GM21529 (cell line): ENCODE measurements around the gene ADCY10.
"Not testable (repeated sequence)": the region's sequence is repeated elsewhere in the genome, so short reads cannot be mapped to it uniquely, and the experiment has no call there.

Experiments
- ATAC-seq: cut with Tn5 transposase; IDR thresholded peaks from one replicate; pipeline ENCODE4 v1.9.1; 2021; ENCODE audit not compliant: unreplicated experiment

Gene ADCY10

GRCh38 chr1:167862432-167863076, 51.4 kb downstream of the ADCY10 start:
- no peak for ATAC-seq

DNA sequence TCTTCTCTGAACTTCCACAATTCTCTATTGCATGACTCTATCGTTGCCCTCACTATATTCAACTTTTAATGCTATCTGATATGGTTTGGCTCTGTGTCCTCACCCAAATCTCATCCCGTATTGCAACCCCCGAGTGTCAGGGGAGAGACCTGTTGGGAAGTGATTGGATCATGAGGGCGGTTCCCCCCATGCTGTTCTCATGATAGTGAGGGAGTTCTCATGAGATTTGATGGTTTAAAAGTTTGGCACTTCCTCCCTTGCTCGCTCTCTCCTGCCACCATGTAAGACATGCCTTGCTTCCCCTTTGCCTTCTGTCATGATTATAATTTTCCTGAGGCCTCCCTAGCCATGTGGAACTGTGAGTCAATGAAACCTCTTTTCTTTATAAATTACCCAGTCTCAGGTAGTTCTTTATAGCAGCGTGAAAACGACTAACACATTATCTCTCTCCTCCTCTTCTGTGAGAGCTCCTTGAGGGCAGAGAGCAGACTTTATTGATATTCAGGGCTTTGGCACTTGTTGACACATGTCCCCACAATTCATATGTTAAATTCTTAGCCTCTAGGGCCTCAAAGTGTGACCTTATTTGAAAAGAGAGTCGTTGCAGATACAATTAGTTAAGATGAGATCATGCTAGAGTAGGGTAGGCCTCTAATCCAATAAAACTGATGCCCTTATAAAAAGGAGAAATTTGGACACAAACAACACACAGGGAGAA, 52.1 kb downstream of the ADCY10 start:
- no peak for ATAC-seq

DNA sequence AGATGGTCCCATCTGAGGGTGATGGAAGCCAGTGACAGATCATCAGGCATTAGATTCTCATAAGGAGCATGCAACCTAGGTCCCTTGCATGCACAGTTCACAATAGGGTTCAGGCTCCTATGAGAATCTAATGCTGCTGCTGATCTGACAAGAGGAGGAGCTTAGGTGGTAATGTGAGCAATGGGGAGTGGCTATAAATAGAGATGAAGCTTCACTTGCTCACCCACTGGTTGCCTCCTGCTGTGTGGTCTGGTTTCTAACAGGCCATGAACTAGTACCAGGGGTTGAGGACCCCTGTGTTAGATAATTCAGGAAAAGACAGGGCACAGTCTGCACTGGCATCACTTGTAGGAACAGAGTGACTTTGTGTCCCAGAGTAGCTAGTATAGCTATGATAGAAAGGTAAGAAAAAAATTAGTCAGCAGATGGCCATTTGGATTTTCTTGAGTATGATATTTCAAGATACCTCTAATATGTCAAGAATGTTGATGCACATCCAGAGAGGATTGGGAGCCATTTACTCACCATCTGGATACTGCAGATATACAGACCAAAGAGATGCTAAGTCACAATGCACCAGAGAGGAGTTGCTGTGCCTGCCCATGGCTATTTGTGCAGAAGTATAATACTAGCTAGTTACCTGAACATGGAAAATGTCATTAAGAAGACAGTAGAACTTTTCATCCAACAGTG, 53.6 kb downstream of the ADCY10 start:
- no peak for ATAC-seq

- ATAC-seq: no peak
Observed at GRCh38 chr1:167856711-167857418, 57.1 kb downstream of the ADCY10 start.

DNA sequence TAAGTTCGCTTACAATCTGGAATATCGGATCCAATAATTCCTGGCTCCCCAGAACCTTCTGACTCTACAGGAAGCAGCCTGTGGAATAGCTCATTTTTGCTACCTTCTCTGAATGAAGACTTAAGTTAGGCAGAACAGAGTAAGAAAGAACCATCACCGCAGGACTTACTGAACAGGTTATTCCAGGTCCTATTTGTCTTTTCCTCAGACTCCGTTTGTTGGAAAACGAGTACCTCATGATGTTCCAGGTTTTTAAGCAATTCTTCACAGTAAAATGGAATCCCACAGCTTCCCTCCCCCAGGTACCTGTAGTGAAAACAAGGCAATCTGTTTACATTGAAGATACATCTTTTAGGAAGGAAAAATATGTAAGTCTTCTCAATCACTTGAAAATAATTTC, 59.8 kb downstream of the ADCY10 start:
- ATAC-seq: no peak

DNA sequence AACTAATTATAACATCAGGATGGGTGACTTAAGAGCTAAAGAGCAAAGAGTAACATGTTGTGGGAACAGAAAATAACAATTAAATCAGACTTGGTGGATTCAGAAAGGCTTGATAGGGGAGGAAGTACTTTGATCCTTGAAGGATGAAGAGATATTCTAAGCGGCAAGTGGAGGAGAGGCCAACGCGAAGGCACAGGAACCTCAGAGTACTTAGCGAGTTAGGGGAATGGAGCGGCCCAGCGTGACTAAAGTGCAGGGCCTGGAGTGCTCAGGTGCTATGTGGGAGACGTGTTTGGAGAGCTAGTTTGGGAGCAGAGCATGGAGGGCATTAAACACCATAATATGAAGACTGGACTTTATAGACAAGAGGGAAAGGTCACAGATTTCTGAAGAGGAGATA, 64.3 kb downstream of the ADCY10 start:
- no peak for ATAC-seq

DNA sequence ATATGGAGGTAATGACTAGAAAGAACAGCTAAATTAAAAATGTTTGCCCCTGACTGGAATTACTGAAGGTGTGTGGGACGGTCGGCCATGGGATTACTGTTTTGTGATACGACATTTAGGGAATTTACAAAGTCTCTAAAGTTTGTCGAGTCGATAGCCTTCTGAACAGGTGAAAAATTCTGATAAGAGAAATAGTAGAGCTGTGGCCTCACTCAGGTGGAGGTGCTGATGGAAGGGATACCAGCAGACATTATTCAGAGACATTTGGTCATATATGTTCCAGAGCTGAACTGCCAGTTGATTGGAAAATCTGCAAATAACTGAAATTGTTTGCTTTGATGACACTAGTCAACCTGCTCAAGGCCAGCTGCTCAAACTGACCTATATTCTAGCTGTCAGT, 71.1 kb downstream of the ADCY10 start:
- no peak for ATAC-seq

- no peak for ATAC-seq
Observed at GRCh38 chr1:167841530-167841929, 72.4 kb downstream of the ADCY10 start.

DNA sequence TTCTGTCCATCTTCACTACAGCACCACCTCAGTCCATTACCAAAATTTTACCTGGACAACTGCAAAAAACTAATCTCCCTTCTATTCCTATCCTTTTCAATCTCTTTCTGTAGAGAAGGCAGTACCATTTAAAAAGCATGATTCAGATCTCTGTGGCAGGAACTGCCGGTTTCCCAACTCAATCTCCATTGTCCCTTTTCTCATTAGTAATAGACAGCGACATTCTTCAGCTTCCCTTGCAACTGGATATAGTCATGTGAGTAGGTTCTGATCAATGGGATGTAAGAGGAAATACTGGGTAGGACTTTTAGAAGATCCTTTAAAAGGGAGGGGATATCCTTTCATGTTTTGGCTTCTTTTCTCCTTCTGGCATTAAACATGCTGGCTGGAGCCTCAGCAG, 74.9 kb downstream of the ADCY10 start:
- ATAC-seq: no peak

DNA sequence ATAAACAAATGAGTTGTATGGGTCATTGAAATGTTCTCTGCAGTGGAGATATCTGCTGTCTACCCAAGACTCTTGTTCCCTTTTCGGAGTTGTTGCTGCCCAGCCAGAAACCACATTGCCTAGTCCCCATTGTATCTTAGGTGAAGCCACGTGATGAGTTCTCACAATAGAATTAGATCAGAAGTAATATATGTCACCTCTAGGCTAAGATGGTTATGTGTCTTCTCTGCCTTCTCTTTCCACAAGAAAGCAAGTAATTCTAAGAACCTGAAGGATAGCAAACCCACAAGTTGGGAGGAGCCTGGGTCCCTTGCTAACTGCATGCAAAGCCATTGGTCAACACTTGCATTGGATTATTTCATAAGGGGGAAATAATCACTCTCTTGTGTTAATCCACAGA, 76.6 kb downstream of the ADCY10 start:
- ATAC-seq: no peak

GRCh38 chr1:167836197-167836596, 77.7 kb downstream of the ADCY10 start:
- ATAC-seq: no peak

- no peak for ATAC-seq
Observed at GRCh38 chr1:167833904-167834303, 80.0 kb downstream of the ADCY10 start.

GRCh38 chr1:167832693-167833092, 81.2 kb downstream of the ADCY10 start:
- ATAC-seq: no peak

- ATAC-seq: not testable (repeated sequence)
Observed at GRCh38 chr1:167830668-167831067, 83.3 kb downstream of the ADCY10 start.

- ATAC-seq: no peak
Observed at GRCh38 chr1:167829868-167830267, 84.1 kb downstream of the ADCY10 start.

DNA sequence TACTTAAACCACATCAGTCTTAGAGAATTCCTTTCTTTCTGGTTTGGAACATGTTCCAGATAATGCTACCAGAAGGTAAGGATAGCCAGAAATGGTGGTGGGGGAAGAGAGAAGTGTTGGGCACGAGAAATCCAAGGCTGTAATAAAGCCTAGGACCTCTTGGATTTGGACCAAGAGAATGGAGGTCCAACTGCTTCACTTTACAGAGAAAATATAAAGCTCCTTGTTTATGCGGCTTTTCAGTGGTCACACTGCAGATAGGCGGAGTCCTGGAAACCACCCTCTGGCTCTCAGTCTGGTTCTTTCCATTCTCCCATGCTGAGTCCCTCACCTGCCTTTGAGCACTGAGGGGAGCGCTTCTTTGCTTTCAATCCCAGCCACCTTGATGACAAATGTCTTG, 87.8 kb downstream of the ADCY10 start:
- no peak for ATAC-seq

DNA sequence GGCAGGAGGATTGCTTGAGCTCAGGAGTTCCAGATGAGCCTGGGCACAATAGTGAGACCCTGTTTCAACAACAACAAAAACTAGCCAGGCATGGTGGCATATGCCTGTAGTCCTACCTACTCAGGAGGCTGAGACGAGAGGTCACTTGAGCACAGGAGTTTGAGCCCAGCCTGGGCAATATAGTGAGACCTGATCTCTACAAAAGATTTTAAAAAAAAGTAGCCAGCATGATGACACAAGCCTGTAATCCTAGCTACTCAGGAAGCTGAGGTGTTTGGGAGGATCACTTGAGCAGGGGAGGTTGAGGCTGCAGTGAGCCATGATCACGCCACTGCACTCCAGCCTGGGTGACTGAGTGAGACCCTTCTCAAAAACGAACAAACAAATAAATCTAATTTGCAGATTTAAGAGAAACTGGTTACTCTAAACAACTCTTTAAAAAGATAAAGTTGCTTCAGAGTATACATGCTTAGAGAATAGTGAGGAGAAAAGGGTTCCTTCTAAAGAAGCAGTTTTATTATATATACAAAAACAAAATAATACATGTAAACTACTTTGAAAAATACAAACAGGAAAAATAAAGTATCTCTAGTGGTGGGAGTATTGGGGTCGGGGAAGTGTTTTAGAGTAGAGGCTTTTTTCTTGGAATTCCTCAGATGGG, 88.4 kb downstream of the ADCY10 start:
- no peak for ATAC-seq

DNA sequence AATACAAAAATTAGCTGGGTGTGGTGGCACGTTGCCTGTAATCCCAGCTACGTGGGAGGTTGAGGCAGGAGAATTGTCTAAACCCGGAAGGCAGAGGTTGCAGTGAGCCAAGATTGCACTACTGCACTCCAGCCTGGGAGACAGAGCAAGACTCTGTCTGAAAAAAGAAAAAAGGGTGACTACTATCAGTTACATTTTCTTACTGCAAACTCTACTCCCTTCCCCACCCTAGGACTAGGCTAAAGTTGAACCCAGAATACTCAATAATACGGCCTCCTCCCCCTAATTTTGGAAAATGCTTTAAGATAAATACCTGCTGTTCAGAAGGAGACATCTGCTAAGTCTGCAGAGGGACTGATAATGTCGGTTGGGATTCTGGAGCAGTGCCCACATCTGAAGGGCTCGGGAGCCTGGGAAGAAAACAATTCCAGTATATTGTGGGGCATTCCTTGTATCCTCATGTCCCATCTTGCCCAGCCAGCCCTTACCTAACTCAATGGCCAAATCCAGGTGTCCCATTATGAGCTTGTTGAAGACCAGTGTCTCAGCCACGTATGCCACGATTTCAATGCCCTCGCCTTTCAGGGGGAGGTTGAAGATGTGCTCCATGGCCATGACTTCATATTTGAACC, 89.7 kb downstream of the ADCY10 start:
- no peak for ATAC-seq

DNA sequence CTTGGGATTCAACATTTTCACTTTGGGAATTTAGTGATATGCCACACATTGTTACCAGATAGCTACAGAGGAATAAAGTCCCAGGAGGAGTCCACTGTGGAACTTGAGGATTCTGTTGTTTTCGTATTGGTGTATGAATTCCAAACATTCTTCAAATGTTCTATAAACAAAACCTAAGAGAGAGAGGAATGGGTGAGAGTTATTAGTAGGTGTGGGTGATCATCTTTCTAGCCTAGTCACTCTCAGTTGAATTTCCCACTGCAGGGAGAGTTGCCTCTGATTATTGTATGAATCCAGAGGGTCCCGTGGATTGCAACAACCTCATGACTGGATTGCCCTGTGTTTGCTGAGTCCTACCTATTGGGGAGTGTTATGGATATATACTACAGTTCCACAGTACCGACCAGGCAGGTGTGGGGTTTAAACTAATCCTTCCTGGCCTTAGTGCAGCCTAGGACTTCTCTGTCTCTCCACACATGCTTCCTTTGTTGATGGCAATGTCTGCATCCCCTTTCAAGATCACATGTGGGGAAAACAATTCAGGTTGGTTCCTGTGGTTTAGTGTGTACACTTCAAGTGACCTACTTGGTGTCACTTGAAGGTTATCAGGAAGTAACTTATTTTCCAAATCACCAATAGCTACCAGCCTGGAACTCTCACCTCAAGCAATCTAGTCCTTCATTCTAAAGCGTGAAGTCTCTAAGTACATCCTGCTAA, 91.8 kb downstream of the ADCY10 start:
- no peak for ATAC-seq

GRCh38 chr1:167821356-167821685, 92.6 kb downstream of the ADCY10 start:
- ATAC-seq: no peak
